ENCODE measurements around the gene MPZ. TPM values are rescaled to one million over a fixed set of nuclear protein-coding genes. Genes with fewer than 3 reads are reported as not detected.

Gene MPZ
- total RNA-seq, 4 donors from 2014 or later = 1.8 to 9.0 (median 4.2) TPM

GRCh38 chr1:161299347-161299746 lies 10.4 kb downstream of the MPZ start:
- ATAC-seq (ENCODE audit: low FRiP score) = no peak
- TF ChIP-seq CTCF (IDR thresholded peaks at IDR 0.05) = no peak
- no peak for DNase-seq (ENCODE audit: low spot score)

- DNase-seq (ENCODE audit: low spot score) = no peak
- no peak for TF ChIP-seq CTCF (IDR thresholded peaks at IDR 0.05)
- ATAC-seq (ENCODE audit: low FRiP score) = no peak
Measured at GRCh38 chr1:161298116-161298515, 11.7 kb downstream of the MPZ start.

GRCh38 chr1:161297415-161297814 lies 12.4 kb downstream of the MPZ start:
- no peak for ATAC-seq (ENCODE audit: low FRiP score)
- no peak for TF ChIP-seq CTCF (IDR thresholded peaks at IDR 0.05)
- no peak for DNase-seq (ENCODE audit: low spot score)

- DNase-seq (ENCODE audit: low spot score) (no peak), ATAC-seq (ENCODE audit: low FRiP score) (no peak)
- TF ChIP-seq CTCF (IDR thresholded peaks at IDR 0.05) = no peak
Measured at GRCh38 chr1:161290779-161291178, 19.0 kb downstream of the MPZ start.

- no peak for DNase-seq (ENCODE audit: low spot score)
- ATAC-seq (ENCODE audit: low FRiP score) = no peak
- TF ChIP-seq CTCF (IDR thresholded peaks at IDR 0.05) = no peak
Measured at GRCh38 chr1:161287482-161288054, 22.2 kb downstream of the MPZ start.

GRCh38 chr1:161285521-161285920 lies 24.2 kb downstream of the MPZ start:
- no peak for TF ChIP-seq CTCF (IDR thresholded peaks at IDR 0.05)
- no peak for ATAC-seq (ENCODE audit: low FRiP score)
- DNase-seq (ENCODE audit: low spot score) = no peak

- no peak for TF ChIP-seq CTCF (IDR thresholded peaks at IDR 0.05)
- DNase-seq (ENCODE audit: low spot score) (no peak), ATAC-seq (ENCODE audit: low FRiP score) (no peak)
Measured at GRCh38 chr1:161285113-161285512, 24.7 kb downstream of the MPZ start.

All from omental fat pad (tissue), 4 donors.